ENCODE measurements around the gene RPL10. TPM values are rescaled to one million over a fixed set of nuclear protein-coding genes. Genes with fewer than 3 reads are reported as not detected.

The RPL10 gene
- total RNA-seq, 1 donor from 2014 or later, result 5,113 TPM

- ATAC-seq (ENCODE audit: low read depth) (no peak), DNase-seq (no peak)
- ChIA-PET POLR2A (interaction anchor here (2.1 to 7.3 kb wide), 3 partner anchors 15 kb away, joined by 9 to 125 read pairs (median 18); partner anchors contain the start of genes ATP6AP1 and RPL10), CTCF (no interaction called here)
- no peaks in the 10 kb centered on the region for H3K27me3 Mint-ChIP-seq
- TF ChIP-seq CTCF (IDR thresholded peaks at IDR 0.05), result no peak
- H3K4me1 Mint-ChIP-seq, result peaks cover 24% of the 10 kb centered on the region
- peaks cover 7% of the 10 kb centered on the region for H3K36me3 Mint-ChIP-seq (ENCODE audit: low read depth)
- peak overlapping the region; percentile 77 for H3K4me3 Mint-ChIP-seq
- intact Hi-C loops (cut with micrococcal nuclease), result no loop called here
- peak overlapping the region; percentile 79 for H3K27ac Mint-ChIP-seq
- no peaks in the 10 kb centered on the region for H3K9me3 Mint-ChIP-seq
Measured at GRCh38 chrX:154413142-154413541, 15.0 kb downstream of the RPL10 start.

GRCh38 chrX:154417157-154417556 lies 19.0 kb downstream of the RPL10 start:
- ATAC-seq (ENCODE audit: low read depth) (no peak), DNase-seq (no peak)
- Mint-ChIP-seq H3K4me3 (no peak overlapping the region), H3K4me1 (peaks cover 16% of the 10 kb centered on the region), H3K9me3 (no peaks in the 10 kb centered on the region), H3K27ac (no peak overlapping the region), H3K36me3 (ENCODE audit: low read depth) (peaks cover 7% of the 10 kb centered on the region), H3K27me3 (no peaks in the 10 kb centered on the region)
- ChIA-PET CTCF (no interaction called here), POLR2A (no interaction called here)
- intact Hi-C loops (cut with micrococcal nuclease), result no loop called here
- no peak for TF ChIP-seq CTCF (IDR thresholded peaks at IDR 0.05)

- no peaks in the 10 kb centered on the region for H3K9me3 Mint-ChIP-seq
- H3K27ac Mint-ChIP-seq, result no peak overlapping the region
- DNase-seq, result no peak
- peak; percentile 89 for ATAC-seq (ENCODE audit: low read depth)
- TF ChIP-seq CTCF (IDR thresholded peaks at IDR 0.05), result no peak
- no peaks in the 10 kb centered on the region for H3K27me3 Mint-ChIP-seq
- H3K4me1 Mint-ChIP-seq, result peaks cover 10% of the 10 kb centered on the region
- H3K4me3 Mint-ChIP-seq, result peak overlapping the region; percentile 1
- CTCF ChIA-PET, result interaction anchor here (1.1 kb wide), 1 partner anchor 10 kb away, joined by 3 read pairs; the partner anchor contains the start of gene ATP6AP1
- H3K36me3 Mint-ChIP-seq (ENCODE audit: low read depth), result peaks cover 2% of the 10 kb centered on the region
- POLR2A ChIA-PET, result interaction anchor here (0.7 to 2.0 kb wide), 7 partner anchors 10 to 59 kb away, joined by 3 to 9 read pairs (median 3); partner anchors contain the start of genes ATP6AP1, DNASE1L1 and RPL10
- intact Hi-C loops (cut with micrococcal nuclease), result no loop called here
Measured at GRCh38 chrX:154419189-154419588, 21.0 kb downstream of the RPL10 start.

- no peak overlapping the region for H3K27ac Mint-ChIP-seq
- H3K4me1 Mint-ChIP-seq, result peaks cover 10% of the 10 kb centered on the region
- peaks cover 2% of the 10 kb centered on the region for H3K36me3 Mint-ChIP-seq (ENCODE audit: low read depth)
- TF ChIP-seq CTCF (IDR thresholded peaks at IDR 0.05), result no peak
- POLR2A ChIA-PET, result interaction anchor here (0.7 to 2.0 kb wide), 6 partner anchors 9 to 58 kb away, joined by 3 to 9 read pairs (median 4); partner anchors contain the start of genes ATP6AP1 and DNASE1L1
- DNase-seq, result no peak
- no peak for ATAC-seq (ENCODE audit: low read depth)
- CTCF ChIA-PET, result interaction anchor here (1.1 kb wide), 1 partner anchor 9 kb away, joined by 3 read pairs; the partner anchor contains the start of gene ATP6AP1
- H3K9me3 Mint-ChIP-seq, result no peaks in the 10 kb centered on the region
- H3K27me3 Mint-ChIP-seq, result no peaks in the 10 kb centered on the region
- H3K4me3 Mint-ChIP-seq, result no peak overlapping the region
- intact Hi-C loops (cut with micrococcal nuclease), result no loop called here
Measured at GRCh38 chrX:154419688-154420401, 21.7 kb downstream of the RPL10 start.

GRCh38 chrX:154420402-154420756 lies 22.2 kb downstream of the RPL10 start:
- Mint-ChIP-seq H3K9me3 (no peaks in the 10 kb centered on the region), H3K27ac (no peak overlapping the region), H3K4me1 (peaks cover 8% of the 10 kb centered on the region), H3K36me3 (ENCODE audit: low read depth) (no peaks in the 10 kb centered on the region), H3K27me3 (no peaks in the 10 kb centered on the region), H3K4me3 (no peak overlapping the region)
- ChIA-PET POLR2A (interaction anchor here (0.6 to 1.8 kb wide), 3 partner anchors 10 to 96 kb away, joined by 3 to 6 read pairs (median 4); no protein-coding TSS in a partner anchor), CTCF (no interaction called here)
- TF ChIP-seq CTCF (IDR thresholded peaks at IDR 0.05), result no peak
- ATAC-seq (ENCODE audit: low read depth), result no peak
- intact Hi-C loops (cut with micrococcal nuclease), result no loop called here
- no peak for DNase-seq
